Spleen (tissue), 7 donors: ENCODE data around the gene FAM114A1.

Experiments used
- POLR2A ChIP-seq, 3 donors: fragments of 450-650 bp; IDR thresholded peaks; one replicate each; pipeline ENCODE4 v1.5.1; 2017; ENCODE audit warnings: antibody characterized with exemption in 3 of 3, mild to moderate bottlenecking in 1 of 3
- TF ChIP-seq, protein P1 (sequence below), 11 experiments: fragments of 200-600 bp in 7 of 11; fragments of 450-650 bp in 4 of 11; sonication (generic) in 4 of 11; IDR thresholded peaks in 8 of 11; conservative IDR thresholded peaks in 3 of 11; 1 replicate in 7 of 11; 2 replicates in 4 of 11; pipeline versions ENCODE4 v1.4.0 to v1.8.0; 2016 to 2021; ENCODE audit warnings: antibody characterized with exemption in 11 of 11, inconsistent platforms in 4 of 11, mild to moderate bottlenecking in 1 of 11
- donor health status: DM: no; HTN: no; CAD: no; lungs with moderate emphysema.
- donor health status: DM: no; HTN: no; CAD: no.
- donor health status: DM: no; HTN: no; CAD: no.

DNA sequence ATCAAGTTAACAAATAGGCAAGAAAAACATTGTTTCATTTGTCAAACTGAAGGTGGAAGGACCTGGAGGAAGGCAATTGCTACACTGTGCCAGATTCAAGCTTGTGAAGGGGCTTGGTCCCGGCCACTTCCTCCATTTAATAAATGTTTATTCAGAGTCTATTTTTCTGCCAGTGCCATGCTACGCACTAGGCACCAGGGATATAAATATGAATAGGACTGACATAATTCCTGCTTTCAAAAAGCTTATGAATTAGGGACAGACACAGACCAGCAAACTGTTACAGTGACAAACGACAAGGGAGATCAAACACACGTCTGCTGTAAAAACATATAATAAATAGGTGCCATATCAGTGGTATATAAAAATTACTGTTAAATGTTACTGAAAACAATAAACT, 11.6 kb upstream of the FAM114A1 start:
- TF ChIP-seq POLR2A (IDR thresholded peaks at IDR 0.05), result peak in 1 of 3 donors; percentile 33
- TF ChIP-seq, protein P1, sequence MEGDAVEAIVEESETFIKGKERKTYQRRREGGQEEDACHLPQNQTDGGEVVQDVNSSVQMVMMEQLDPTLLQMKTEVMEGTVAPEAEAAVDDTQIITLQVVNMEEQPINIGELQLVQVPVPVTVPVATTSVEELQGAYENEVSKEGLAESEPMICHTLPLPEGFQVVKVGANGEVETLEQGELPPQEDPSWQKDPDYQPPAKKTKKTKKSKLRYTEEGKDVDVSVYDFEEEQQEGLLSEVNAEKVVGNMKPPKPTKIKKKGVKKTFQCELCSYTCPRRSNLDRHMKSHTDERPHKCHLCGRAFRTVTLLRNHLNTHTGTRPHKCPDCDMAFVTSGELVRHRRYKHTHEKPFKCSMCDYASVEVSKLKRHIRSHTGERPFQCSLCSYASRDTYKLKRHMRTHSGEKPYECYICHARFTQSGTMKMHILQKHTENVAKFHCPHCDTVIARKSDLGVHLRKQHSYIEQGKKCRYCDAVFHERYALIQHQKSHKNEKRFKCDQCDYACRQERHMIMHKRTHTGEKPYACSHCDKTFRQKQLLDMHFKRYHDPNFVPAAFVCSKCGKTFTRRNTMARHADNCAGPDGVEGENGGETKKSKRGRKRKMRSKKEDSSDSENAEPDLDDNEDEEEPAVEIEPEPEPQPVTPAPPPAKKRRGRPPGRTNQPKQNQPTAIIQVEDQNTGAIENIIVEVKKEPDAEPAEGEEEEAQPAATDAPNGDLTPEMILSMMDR (IDR thresholded peaks at IDR 0.05 in 8 of 11, conservative IDR thresholded peaks at IDR 0.05 in 3 of 11), result no peak
